ENCODE data around the gene CLDND2.

The CLDND2 gene

DNA sequence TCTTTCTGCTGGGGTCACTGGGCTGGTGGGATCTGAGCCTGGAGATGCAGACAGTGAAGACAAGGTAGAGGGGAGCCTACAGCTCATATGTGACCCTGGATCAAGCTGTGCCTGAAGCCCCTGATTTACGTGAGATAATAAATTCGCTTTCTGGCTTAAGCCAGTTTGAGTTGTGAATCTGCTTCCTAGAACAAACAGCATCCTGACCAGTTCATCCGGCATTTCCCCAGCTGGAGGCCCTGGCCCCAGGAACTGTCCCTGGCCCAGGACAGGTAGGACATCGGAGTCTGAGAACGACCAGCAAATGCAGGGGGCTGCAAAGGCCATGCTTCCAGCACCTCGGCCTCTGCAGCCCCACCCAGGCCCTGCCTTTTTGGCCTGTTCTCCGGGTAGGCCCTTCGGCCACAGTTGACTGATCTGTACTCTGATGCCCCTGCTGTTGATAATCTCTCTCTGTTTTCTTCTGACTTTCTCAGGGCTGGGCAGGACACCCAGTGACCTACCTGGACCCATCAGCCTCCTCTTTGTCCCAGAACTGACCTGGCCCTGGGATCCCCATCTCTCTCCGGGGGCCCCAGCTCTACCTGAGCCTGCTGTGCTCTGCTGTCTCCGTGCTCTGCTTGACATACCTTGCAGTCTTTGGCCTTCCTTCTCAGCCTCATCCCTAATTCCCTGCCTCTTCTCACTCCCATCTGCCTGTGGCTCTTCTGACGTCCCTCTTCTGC, 17.4 kb downstream of the CLDND2 start:
- TF ChIP-seq, protein P1, sequence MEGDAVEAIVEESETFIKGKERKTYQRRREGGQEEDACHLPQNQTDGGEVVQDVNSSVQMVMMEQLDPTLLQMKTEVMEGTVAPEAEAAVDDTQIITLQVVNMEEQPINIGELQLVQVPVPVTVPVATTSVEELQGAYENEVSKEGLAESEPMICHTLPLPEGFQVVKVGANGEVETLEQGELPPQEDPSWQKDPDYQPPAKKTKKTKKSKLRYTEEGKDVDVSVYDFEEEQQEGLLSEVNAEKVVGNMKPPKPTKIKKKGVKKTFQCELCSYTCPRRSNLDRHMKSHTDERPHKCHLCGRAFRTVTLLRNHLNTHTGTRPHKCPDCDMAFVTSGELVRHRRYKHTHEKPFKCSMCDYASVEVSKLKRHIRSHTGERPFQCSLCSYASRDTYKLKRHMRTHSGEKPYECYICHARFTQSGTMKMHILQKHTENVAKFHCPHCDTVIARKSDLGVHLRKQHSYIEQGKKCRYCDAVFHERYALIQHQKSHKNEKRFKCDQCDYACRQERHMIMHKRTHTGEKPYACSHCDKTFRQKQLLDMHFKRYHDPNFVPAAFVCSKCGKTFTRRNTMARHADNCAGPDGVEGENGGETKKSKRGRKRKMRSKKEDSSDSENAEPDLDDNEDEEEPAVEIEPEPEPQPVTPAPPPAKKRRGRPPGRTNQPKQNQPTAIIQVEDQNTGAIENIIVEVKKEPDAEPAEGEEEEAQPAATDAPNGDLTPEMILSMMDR (IDR thresholded peaks at IDR 0.05; ENCODE audit: insufficient read depth, missing control alignments): no peak
- no peak for DNase-seq (ENCODE audit: insufficient read length, low spot score)
- FAIRE-seq: no peak

- DNase-seq (ENCODE audit: insufficient read length, low spot score): no peak
- no peak for FAIRE-seq
- TF ChIP-seq, protein P1 (IDR thresholded peaks at IDR 0.05; ENCODE audit: insufficient read depth, missing control alignments): no peak
Measured at GRCh38 chr19:51347209-51347928, 21.4 kb downstream of the CLDND2 start.

- FAIRE-seq: no peak
- TF ChIP-seq, protein P1 (IDR thresholded peaks at IDR 0.05; ENCODE audit: insufficient read depth, missing control alignments): no peak
- DNase-seq (ENCODE audit: insufficient read length, low spot score): no peak
Measured at GRCh38 chr19:51346742-51347141, 22.1 kb downstream of the CLDND2 start.

GRCh38 chr19:51345076-51345620, 23.7 kb downstream of the CLDND2 start:
- TF ChIP-seq, protein P1 (IDR thresholded peaks at IDR 0.05; ENCODE audit: insufficient read depth, missing control alignments): no peak
- DNase-seq (ENCODE audit: insufficient read length, low spot score) (no peak), FAIRE-seq (no peak)

- FAIRE-seq (no peak), DNase-seq (ENCODE audit: insufficient read length, low spot score) (no peak)
- TF ChIP-seq, protein P1 (IDR thresholded peaks at IDR 0.05; ENCODE audit: insufficient read depth, missing control alignments): no peak
Measured at GRCh38 chr19:51342631-51343569, 25.9 kb downstream of the CLDND2 start.

GRCh38 chr19:51341976-51342580, 26.7 kb downstream of the CLDND2 start, which contains the start of gene VSIG10L:
TSS of gene VSIG10L (minus strand) at chr19:51342139. CDS start at chr19:51342124, 15 bp downstream.
- no peak for FAIRE-seq
- TF ChIP-seq, protein P1 (IDR thresholded peaks at IDR 0.05; ENCODE audit: insufficient read depth, missing control alignments): no peak
- no peak for DNase-seq (ENCODE audit: insufficient read length, low spot score)
